Heart left ventricle (tissue), 16 donors: ENCODE results near the gene MAPKAP1. TPM values are rescaled to one million over a fixed set of nuclear protein-coding genes. Genes with fewer than 3 reads are reported as not detected.

Source experiments
- ATAC-seq, 4 donors: fragments of 200-7000 bp; cut with Tn5 transposase; one replicate each; pipeline ENCODE4 v1.9.1; 2020 to 2022; ENCODE audit warnings: moderate library complexity in 4 of 4, mild to moderate bottlenecking in 3 of 4, moderate number of reproducible peaks in 1 of 4
- DNase-seq, 5 donors: peaks; one replicate each; pipeline ENCODE4 v3.0.0-alpha.2; 2020
- H3K27ac ChIP-seq, 12 donors: fragments of 200-600 bp; sonication (generic) in 4 of 12; one replicate each; pipeline versions ENCODE4 v1.5.0 to v1.8.0; 2016 to 2022; ENCODE audit warnings: mild to moderate bottlenecking in 2 of 12
- H3K27me3 ChIP-seq, 9 donors: fragments of 200-600 bp; sonication (generic) in 2 of 9; one replicate each; pipeline versions ENCODE4 v1.5.1 to v1.8.0; 2016 to 2022; ENCODE audit warnings: mild to moderate bottlenecking in 3 of 9
- H3K36me3 ChIP-seq, 9 donors: fragments of 200-600 bp; sonication (generic) in 2 of 9; one replicate each; pipeline versions ENCODE4 v1.5.0 to v1.8.0; 2018 to 2022; ENCODE audit warnings: mild to moderate bottlenecking in 2 of 9
- H3K4me1 ChIP-seq, 12 donors: fragments of 200-600 bp; sonication (generic) in 4 of 12; one replicate each; pipeline versions ENCODE4 v1.5.0 to v1.8.0; 2016 to 2022; ENCODE audit warnings: mild to moderate bottlenecking in 3 of 12
- H3K4me3 ChIP-seq, 12 donors: fragments of 200-600 bp; sonication (generic) in 4 of 12; one replicate each; pipeline versions ENCODE4 v1.5.0 to v1.8.0; 2017 to 2022; ENCODE audit warnings: mild to moderate bottlenecking in 9 of 12, moderate library complexity in 4 of 12
- H3K9me3 ChIP-seq, 12 donors: fragments of 200-600 bp; sonication (generic) in 4 of 12; one replicate each; pipeline versions ENCODE4 v1.5.0 to v1.8.0; 2016 to 2022; ENCODE audit warnings: mild to moderate bottlenecking in 1 of 12
- POLR2A ChIP-seq, 2 donors: fragments of 450-650 bp; IDR thresholded peaks; one replicate each; pipeline ENCODE4 v1.6.1; 2017; ENCODE audit warnings: antibody characterized with exemption in 2 of 2, mild to moderate bottlenecking in 2 of 2, moderate library complexity in 2 of 2
- WGBS, 4 donors: extraction: QIAGEN DNeasy Blood & Tissue Kit in 2 of 4; methylation state at CpG; one replicate each; pipeline versions ENCODE4 v1.1.5 to v1.1.7; 2013 to 2018; 5-methylcytosine and 5-hydroxymethylcytosine counted together
- intact Hi-C, 10 donors: fragments of 100-400 bp; cut with DNase I; formaldehyde crosslinking; loops; one replicate each; pipeline versions ENCODE4 v1.11.1 to v1.14.2; 2022
- polyA plus RNA-seq, 2 donors: library from polyadenylated mRNA; stranded (reverse); fragments of 200-250 nt; gene quantifications; one replicate each; pipeline ENCODE4 v1.2.3, GENCODE V29; 2013
- total RNA-seq, 9 donors: library from RNA; depleted of rRNA in 2 of 9; stranded (reverse); fragments of >200 nt in 2 of 9; fragmentation: NEBNext Ultra II Directional in 3 of 9; extraction: Animal tissue kit (Norgen Biotek cat#: 25700) in 3 of 9; gene quantifications; one replicate each; pipeline versions ENCODE4 v1.1.0 to v1.2.4, GENCODE V29; 2016 to 2023
- TF ChIP-seq, protein P1 (sequence below), 12 donors: fragments of 200-600 bp; sonication (generic) in 4 of 12; IDR thresholded peaks; one replicate each; pipeline versions ENCODE4 v1.5.0 to v1.8.0; 2018 to 2022; ENCODE audit warnings: antibody characterized with exemption in 12 of 12, mild to moderate bottlenecking in 5 of 12
- donor health status: ischemic (EF 13 %, LVEDD 7.1; RV severe dilation, severe dysfunction).
- donor health status: healthy with polysubstance abuse.
- donor health status: DM: no; HTN: yes; CAD: no.
- donor health status: DM: no; HTN: no; CAD: no.
- donor health status: ischemic (EF 25% LVEDD 6.9; RV normal size, moderate dysfunction).
- donor health status: ischemic (EF 25% LVEDD 5.7; RV mildly dilated, moderate dysfunction).
- donor health status: healthy.
- donor health status: DM: yes; HTN: yes; CAD: no.
- donor health status: ischemic (EF 35%, LVEDD 5.7; RV mildly dilated, moderate dysfunction).
- donor health status: nonischemic (EF 11% LVEDD 7.7; RV severe dilation, severe dysfunction).
- donor health status: DM: yes; HTN: yes; CAD: no.
- donor health status: PGD.
- donor health status: ischemic (EF 29% LVEDD 5.4; RV normal size, mild dysfunction).
- donor health status: nonischemic (EF 23%, LVEDD 6.1; RV moderate dilation, normal function).

MAPKAP1 gene
- total and polyA plus RNA-seq, 11 donors = 76.2 to 145 (median 124) TPM

- DNase-seq (no peak), ATAC-seq (no peak)
- H3K27me3 ChIP-seq = no peaks in the 10 kb centered on the region
- 88 to 90% (median 89%) methylated on average over 5 of the region's 5 CpGs for WGBS, 4 donors
- intact Hi-C loops = loop anchor here in 1 of 10 donors (10.0 kb wide), 1 partner anchor 55 kb away; no protein-coding TSS in a partner anchor
- peak overlapping the region in 2 of 12 donors; percentile 4 to 74 for H3K27ac ChIP-seq
- no peaks in the 10 kb centered on the region for H3K36me3 ChIP-seq
- TF ChIP-seq, protein P1, sequence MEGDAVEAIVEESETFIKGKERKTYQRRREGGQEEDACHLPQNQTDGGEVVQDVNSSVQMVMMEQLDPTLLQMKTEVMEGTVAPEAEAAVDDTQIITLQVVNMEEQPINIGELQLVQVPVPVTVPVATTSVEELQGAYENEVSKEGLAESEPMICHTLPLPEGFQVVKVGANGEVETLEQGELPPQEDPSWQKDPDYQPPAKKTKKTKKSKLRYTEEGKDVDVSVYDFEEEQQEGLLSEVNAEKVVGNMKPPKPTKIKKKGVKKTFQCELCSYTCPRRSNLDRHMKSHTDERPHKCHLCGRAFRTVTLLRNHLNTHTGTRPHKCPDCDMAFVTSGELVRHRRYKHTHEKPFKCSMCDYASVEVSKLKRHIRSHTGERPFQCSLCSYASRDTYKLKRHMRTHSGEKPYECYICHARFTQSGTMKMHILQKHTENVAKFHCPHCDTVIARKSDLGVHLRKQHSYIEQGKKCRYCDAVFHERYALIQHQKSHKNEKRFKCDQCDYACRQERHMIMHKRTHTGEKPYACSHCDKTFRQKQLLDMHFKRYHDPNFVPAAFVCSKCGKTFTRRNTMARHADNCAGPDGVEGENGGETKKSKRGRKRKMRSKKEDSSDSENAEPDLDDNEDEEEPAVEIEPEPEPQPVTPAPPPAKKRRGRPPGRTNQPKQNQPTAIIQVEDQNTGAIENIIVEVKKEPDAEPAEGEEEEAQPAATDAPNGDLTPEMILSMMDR (IDR thresholded peaks at IDR 0.05) = no peak
- TF ChIP-seq POLR2A (IDR thresholded peaks at IDR 0.05) = no peak
- H3K4me3 ChIP-seq = no peak overlapping the region
- peaks cover 0 to 53% (median 11%) of the 10 kb centered on the region in 12 donors for H3K4me1 ChIP-seq
- H3K9me3 ChIP-seq = no peaks in the 10 kb centered on the region
Measured at GRCh38 chr9:125529589-125530515, 177.2 kb downstream of the MAPKAP1 start.

DNA sequence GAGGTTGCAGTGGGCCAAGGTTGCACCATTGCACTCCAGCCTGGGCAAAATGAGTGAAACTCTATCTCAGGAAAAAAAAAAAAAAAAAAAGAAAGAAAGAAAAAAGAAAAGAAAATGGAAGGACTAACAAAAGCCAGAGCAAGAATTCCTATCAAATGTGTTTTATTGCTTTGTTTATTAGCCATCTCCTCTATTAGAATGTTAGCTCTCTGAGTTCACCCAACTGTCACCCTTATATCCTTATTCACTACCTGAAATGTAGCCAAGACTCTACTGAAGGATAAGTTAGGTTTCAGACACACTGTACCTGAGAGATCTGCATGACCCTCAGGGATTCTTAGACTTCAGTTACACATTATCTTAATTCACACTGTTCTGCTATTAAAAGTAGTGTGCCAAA is 177.9 kb downstream of the MAPKAP1 start:
- DNase-seq = no peak
- Histone ChIP-seq H3K36me3 (no peaks in the 10 kb centered on the region), H3K9me3 (no peaks in the 10 kb centered on the region), H3K27me3 (no peaks in the 10 kb centered on the region), H3K4me3 (no peak overlapping the region), H3K4me1 (peaks cover 0 to 60% (median 11%) of the 10 kb centered on the region in 12 donors), H3K27ac (peak overlapping the region in 2 of 12 donors; percentile 4 to 74)
- ATAC-seq = no peak
- TF ChIP-seq POLR2A (IDR thresholded peaks at IDR 0.05) = no peak
- TF ChIP-seq, protein P1 (IDR thresholded peaks at IDR 0.05) = no peak
- intact Hi-C loops = loop anchor here in 1 of 10 donors (10.0 kb wide), 1 partner anchor 54 kb away; no protein-coding TSS in a partner anchor

DNA sequence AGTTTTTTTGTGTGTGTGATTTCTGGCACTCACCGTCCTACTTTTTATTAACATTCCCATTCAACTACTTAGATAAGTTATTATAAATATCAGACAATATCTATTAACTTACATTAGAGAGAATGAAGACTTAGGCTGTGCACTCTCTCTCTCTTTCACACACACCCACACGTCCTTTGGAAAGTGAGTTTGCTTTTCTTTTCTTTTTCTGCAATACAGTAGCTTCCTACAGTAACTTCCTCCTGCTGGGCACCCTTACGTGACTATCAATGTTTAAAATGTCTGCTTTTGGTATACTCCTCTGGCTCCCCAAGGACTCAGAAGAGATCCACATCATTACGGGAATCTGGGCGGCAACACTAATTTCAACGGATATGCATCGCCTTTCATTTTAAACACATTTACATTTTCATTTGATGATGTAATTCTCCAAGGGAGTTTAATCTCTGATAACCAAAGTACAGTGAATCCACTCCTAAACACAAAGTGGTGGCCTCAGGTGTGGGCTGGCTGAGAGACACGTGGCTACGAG is 179.5 kb downstream of the MAPKAP1 start:
- DNase-seq (no peak), ATAC-seq (no peak)
- TF ChIP-seq POLR2A (IDR thresholded peaks at IDR 0.05) = no peak
- TF ChIP-seq, protein P1 (IDR thresholded peaks at IDR 0.05) = no peak
- Histone ChIP-seq H3K27ac (peak overlapping the region in 1 of 12 donors; percentile 35), H3K4me1 (peaks cover 0 to 68% (median 12%) of the 10 kb centered on the region in 12 donors), H3K9me3 (no peaks in the 10 kb centered on the region), H3K27me3 (no peaks in the 10 kb centered on the region), H3K4me3 (no peak overlapping the region), H3K36me3 (no peaks in the 10 kb centered on the region)
- intact Hi-C loops = loop anchor here in 1 of 10 donors (10.0 kb wide), 1 partner anchor 53 kb away; no protein-coding TSS in a partner anchor
- 80 to 85% (median 83%) methylated on average over 9 of the region's 9 CpGs for WGBS, 4 donors
